Neural progenitor cell (in vitro differentiated cells): Measurements from ENCODE around the gene KBTBD4.

Experiments
- CTCF ChIP-seq: fragments of 200-600 bp; sonication (generic); IDR thresholded peaks from 2 replicates; pipeline ENCODE4 v1.5.1; 2017; ENCODE audit warnings: antibody characterized with exemption, mild to moderate bottlenecking
- EZH2 ChIP-seq: fragments of 200-600 bp; sonication (generic); IDR thresholded peaks from 2 replicates; pipeline ENCODE4 v1.6.1; 2017; ENCODE audit warnings: antibody characterized with exemption, mild to moderate bottlenecking, moderate library complexity

GRCh38 chr11:47539681-47540039 lies 39.1 kb downstream of the KBTBD4 start:
- TF ChIP-seq CTCF = no peak
- no peak for TF ChIP-seq EZH2
